Aorta (tissue), 5 donors: Measurements from ENCODE around the gene TRIP4. TPM values are rescaled to one million over a fixed set of nuclear protein-coding genes. Genes with fewer than 3 reads are reported as not detected.

Experiments used
- ATAC-seq: fragments of 200-7000 bp; cut with Tn5 transposase; one replicate; pipeline ENCODE4 v1.9.1; 2022; ENCODE audit warnings: moderate library complexity; ENCODE audit not compliant: low FRiP score
- DNase-seq, 2 donors: peaks; one replicate each; pipeline ENCODE4 v3.0.0-alpha.2; 2020
- H3K27ac ChIP-seq, 2 donors: one replicate each; pipeline ENCODE4 v1.5.1; 2013; ENCODE audit warnings: low read length in 2 of 2, mild to moderate bottlenecking in 2 of 2, moderate library complexity in 2 of 2, control low read depth in 1 of 2, inconsistent platforms in 1 of 2, low read depth in 1 of 2
- H3K27me3 ChIP-seq, 2 donors: one replicate each; pipeline ENCODE4 v1.6.1; 2013; ENCODE audit warnings: control low read depth in 1 of 2, low read length in 1 of 2, mild to moderate bottlenecking in 1 of 2, moderate library complexity in 1 of 2; ENCODE audit not compliant: insufficient read depth in 2 of 2, control insufficient read depth in 1 of 2
- H3K36me3 ChIP-seq, 2 donors: one replicate each; pipeline ENCODE4 v1.6.1; 2013; ENCODE audit warnings: control low read depth in 1 of 2, low read length in 1 of 2, mild to moderate bottlenecking in 1 of 2; ENCODE audit not compliant: insufficient read depth in 2 of 2, control insufficient read depth in 1 of 2
- H3K4me1 ChIP-seq, 2 donors: one replicate each; pipeline ENCODE4 v1.6.1; 2013; ENCODE audit warnings: low read length in 2 of 2, control low read depth in 1 of 2, mild to moderate bottlenecking in 1 of 2, moderate library complexity in 1 of 2; ENCODE audit not compliant: insufficient read depth in 2 of 2, control insufficient read depth in 1 of 2
- H3K4me3 ChIP-seq, 2 donors: one replicate each; pipeline ENCODE4 v1.5.1; 2013; ENCODE audit warnings: low read length in 2 of 2, control low read depth in 1 of 2, mild to moderate bottlenecking in 1 of 2
- H3K9me3 ChIP-seq: one replicate; pipeline ENCODE4 v1.6.1; 2013; ENCODE audit warnings: mild to moderate bottlenecking, low read length; ENCODE audit not compliant: control insufficient read depth
- WGBS, 2 donors: extraction: QIAGEN DNeasy Blood & Tissue Kit; methylation state at CpG; one replicate each; pipeline ENCODE4 v1.1.7; 2013; 5-methylcytosine and 5-hydroxymethylcytosine counted together
- intact Hi-C, 2 donors: fragments of 100-400 bp; cut with DNase I; formaldehyde crosslinking; loops; one replicate each; pipeline versions ENCODE4 v1.14.2 to v1.15.0; 2022
- polyA plus RNA-seq, 2 donors: library from polyadenylated mRNA; stranded (reverse); fragments of 200-250 nt; gene quantifications; one replicate each; pipeline ENCODE4 v1.2.3, GENCODE V29; 2013
- total RNA-seq, 2 donors: library from RNA; stranded (reverse); fragmentation: NEBNext Ultra II Directional; extraction: Animal tissue kit (Norgen Biotek cat#: 25700); gene quantifications; one replicate each; pipeline ENCODE4 v1.2.1, GENCODE V29; 2021
- donor health status: healthy with polysubstance abuse.
- donor health status: Bipolar disorder and iron deficiency.
- donor health status: DM: no; HTN: no; CAD: no.
- donor health status: DM: no; HTN: no; CAD: no.
- donor health status: DM: yes; HTN: yes; CAD: no.

The TRIP4 gene
- total and polyA plus RNA-seq, 4 donors = 23.3 to 31.2 (median 26.8) TPM

GRCh38 chr15:64503197-64503596, 115.6 kb downstream of the TRIP4 start:
- Histone ChIP-seq H3K4me3 (no peak overlapping the region), H3K27me3 (no peaks in the 10 kb centered on the region), H3K9me3 (no peaks in the 10 kb centered on the region), H3K36me3 (peaks cover 0 to 6% of the 10 kb centered on the region in 2 donors), H3K27ac (no peak overlapping the region), H3K4me1 (no peaks in the 10 kb centered on the region)
- DNase-seq (no peak), ATAC-seq (no peak)
- 69 to 72% methylated on average over 4 of the region's 4 CpGs for WGBS, 2 donors
- intact Hi-C loops = no loop called here

GRCh38 chr15:64503640-64504039, 116.0 kb downstream of the TRIP4 start:
- Histone ChIP-seq H3K4me3 (no peak overlapping the region), H3K27ac (no peak overlapping the region), H3K9me3 (no peaks in the 10 kb centered on the region), H3K4me1 (no peaks in the 10 kb centered on the region), H3K36me3 (peaks cover 0 to 6% of the 10 kb centered on the region in 2 donors), H3K27me3 (no peaks in the 10 kb centered on the region)
- DNase-seq (no peak), ATAC-seq (no peak)
- WGBS, 2 donors = 51 to 67% methylated on average over 1 of the region's 1 CpG
- intact Hi-C loops = no loop called here

Other genes with a start within 250 kb of the TRIP4 start
- gene SNX22, start 236.1 kb upstream of the TRIP4 start, total RNA-seq = under 1 TPM; 0.36 to 0.39 TPM
- under 1 TPM; 0.38 to 0.90 TPM for gene SNX22, start 236.1 kb upstream of the TRIP4 start, polyA plus RNA-seq
- 100 to 1,000 TPM; 362 to 395 TPM for gene PPIB, start 224.8 kb upstream of the TRIP4 start, total RNA-seq
- 100 to 1,000 TPM; 293 to 699 TPM for gene PPIB, start 224.8 kb upstream of the TRIP4 start, polyA plus RNA-seq
- gene CSNK1G1, start 31.7 kb upstream of the TRIP4 start, total RNA-seq = 10 to 100 TPM; 15.1 to 25.3 TPM
- 1 to 10 TPM; 2.5 to 3.0 TPM for gene CSNK1G1, start 31.7 kb upstream of the TRIP4 start, polyA plus RNA-seq
- gene PCLAF, start 6.4 kb upstream of the TRIP4 start, total RNA-seq = under 1 TPM in 1 of 2 donors, not detected in 1; 0.91 TPM
- gene PCLAF, start 6.4 kb upstream of the TRIP4 start, polyA plus RNA-seq = 1 to 10 TPM in 1 of 2 donors, not detected in 1; 6.0 TPM
- gene ZNF609, start 72.7 kb downstream of the TRIP4 start, total RNA-seq = 10 to 100 TPM; 40.5 to 46.7 TPM
- 1 to 10 TPM; 5.4 to 6.7 TPM for gene ZNF609, start 72.7 kb downstream of the TRIP4 start, polyA plus RNA-seq